Dermis microvascular lymphatic vessel endothelial cell (primary cell): ENCODE data around the gene PIK3C2A. TPM values are rescaled to one million over a fixed set of nuclear protein-coding genes. Genes with fewer than 3 reads are reported as not detected.
"Not testable (repeated sequence)": the region's sequence is repeated elsewhere in the genome, so short reads cannot be mapped to it uniquely, and the experiment has no call there.

Source experiments
- DNase-seq, 2 donors: peaks; one replicate each; pipeline versions ENCODE4 v3.0.0 to v3.0.0-alpha.2; 2010; ENCODE audit warnings: low read depth in 2 of 2
- total RNA-seq: library from RNA; depleted of rRNA; stranded (reverse); fragments of >200 nt; gene quantifications from 2 replicates; pipeline ENCODE4 v1.2.1, GENCODE V29; 2014

The PIK3C2A gene, protein sequence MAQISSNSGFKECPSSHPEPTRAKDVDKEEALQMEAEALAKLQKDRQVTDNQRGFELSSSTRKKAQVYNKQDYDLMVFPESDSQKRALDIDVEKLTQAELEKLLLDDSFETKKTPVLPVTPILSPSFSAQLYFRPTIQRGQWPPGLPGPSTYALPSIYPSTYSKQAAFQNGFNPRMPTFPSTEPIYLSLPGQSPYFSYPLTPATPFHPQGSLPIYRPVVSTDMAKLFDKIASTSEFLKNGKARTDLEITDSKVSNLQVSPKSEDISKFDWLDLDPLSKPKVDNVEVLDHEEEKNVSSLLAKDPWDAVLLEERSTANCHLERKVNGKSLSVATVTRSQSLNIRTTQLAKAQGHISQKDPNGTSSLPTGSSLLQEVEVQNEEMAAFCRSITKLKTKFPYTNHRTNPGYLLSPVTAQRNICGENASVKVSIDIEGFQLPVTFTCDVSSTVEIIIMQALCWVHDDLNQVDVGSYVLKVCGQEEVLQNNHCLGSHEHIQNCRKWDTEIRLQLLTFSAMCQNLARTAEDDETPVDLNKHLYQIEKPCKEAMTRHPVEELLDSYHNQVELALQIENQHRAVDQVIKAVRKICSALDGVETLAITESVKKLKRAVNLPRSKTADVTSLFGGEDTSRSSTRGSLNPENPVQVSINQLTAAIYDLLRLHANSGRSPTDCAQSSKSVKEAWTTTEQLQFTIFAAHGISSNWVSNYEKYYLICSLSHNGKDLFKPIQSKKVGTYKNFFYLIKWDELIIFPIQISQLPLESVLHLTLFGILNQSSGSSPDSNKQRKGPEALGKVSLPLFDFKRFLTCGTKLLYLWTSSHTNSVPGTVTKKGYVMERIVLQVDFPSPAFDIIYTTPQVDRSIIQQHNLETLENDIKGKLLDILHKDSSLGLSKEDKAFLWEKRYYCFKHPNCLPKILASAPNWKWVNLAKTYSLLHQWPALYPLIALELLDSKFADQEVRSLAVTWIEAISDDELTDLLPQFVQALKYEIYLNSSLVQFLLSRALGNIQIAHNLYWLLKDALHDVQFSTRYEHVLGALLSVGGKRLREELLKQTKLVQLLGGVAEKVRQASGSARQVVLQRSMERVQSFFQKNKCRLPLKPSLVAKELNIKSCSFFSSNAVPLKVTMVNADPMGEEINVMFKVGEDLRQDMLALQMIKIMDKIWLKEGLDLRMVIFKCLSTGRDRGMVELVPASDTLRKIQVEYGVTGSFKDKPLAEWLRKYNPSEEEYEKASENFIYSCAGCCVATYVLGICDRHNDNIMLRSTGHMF (N-terminal part only)
- total RNA-seq, result 36.7 and 36.8 TPM in 2 replicates

DNA sequence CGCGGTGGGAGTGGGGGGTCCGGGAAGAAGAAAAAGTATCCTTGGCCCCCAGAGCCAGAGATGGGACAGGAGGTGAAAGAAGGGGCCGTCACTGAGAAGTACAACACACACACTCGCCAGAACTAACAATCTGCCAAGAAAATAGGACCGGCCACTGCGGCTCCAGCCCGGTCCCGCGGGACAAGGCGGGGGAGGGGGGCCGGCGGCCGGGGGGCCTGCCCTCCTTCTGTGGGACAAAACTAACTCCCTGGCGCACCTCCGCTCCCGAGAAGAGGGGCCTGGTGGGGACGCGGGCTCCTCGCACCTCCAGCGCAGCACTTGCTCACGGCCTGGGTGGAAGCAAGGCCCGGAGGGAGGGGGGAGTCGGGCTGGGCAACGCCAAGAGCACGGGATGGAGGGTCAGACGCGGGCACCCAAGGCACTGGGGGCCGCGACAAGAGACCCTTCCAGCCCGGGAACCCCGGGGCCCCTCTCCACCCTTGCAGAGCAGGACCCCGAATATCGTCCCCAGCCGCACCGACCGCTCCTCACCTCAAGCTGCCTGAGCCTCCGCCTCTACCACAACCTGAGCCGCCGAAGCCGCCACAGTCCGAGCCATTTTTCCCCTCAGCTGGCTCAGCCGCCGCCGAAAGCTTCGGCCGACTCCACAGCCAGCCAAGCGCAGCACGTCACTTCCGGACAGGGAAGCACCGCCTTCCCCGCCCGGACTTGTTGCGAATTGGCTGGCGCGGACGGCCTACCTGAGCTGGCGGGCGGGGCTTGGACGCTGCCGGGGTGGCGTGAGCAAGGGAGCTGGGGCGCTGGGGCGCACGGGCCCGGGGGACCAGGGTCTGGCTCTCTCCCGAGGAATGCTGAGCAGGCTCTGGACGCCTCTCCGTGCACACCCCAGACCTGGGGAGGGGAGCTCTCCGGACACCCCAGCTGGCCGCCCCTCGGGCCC lies at the start of gene PIK3C2A:
TSS of gene PIK3C2A (minus strand) at position 670 of the 940 bp plus-strand sequence. CDS start 38,245 bp downstream, outside the sequence.
- DNase-seq, result peak; percentile 87 to 97

DNA sequence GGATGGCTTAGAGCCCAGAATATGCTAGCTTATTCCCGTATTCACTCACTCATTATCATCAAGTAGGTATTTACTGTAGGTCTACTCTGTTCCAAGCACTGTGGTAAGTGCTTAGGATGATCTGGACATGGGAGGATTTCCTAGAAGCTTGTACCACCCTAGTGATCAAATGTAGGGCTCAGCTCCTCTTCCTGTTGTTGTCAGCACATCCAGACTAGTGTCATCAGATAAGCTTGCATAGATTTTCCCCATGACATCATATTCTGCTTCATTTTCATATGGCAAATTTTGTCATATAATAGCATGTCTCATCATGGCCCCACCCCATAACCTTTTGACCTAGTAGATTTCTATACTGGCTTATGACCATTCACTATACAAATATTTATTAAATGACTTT lies 49.4 kb upstream of the PIK3C2A start:
- peak in 1 of 2 donors; percentile 22 for DNase-seq

DNA sequence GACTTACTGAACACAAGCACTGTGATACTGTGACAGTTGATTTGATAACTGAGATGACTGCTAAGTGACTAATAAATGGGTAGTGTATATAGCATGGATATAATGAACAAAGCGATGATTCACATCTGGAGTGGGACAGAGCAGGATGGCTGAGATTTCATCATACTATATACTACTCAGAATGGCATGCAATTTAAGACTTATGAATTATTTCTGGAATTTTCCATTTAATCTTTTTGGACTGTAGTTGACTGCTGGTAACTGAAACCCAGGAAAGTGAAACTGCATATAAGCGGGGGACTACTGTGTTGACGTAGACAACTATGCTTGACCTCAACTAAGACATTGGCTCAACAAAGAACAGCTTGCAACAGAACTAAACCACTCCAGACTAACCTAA lies 48.7 kb upstream of the PIK3C2A start:
- peak in 1 of 2 donors; percentile 25 for DNase-seq

DNA sequence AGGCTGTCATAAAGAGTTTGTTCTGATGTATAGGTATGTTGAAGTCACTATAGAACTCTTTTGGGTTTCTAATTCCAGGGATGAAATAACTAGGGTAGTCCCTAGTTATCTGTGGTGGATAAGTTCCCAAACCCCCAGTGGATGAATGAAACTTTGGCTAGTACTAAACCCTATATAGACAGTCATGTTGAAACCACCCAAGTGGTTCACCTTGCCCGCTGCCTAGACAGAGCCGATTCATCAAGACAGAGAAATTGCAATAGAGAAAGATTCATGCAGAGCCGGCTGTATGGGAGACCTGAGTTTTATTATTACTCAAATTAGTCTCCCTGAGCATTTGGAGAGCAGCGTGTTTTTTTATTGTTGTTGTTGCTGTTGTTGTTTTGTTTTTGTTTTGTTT lies 44.9 kb upstream of the PIK3C2A start:
- no peak for DNase-seq

DNA sequence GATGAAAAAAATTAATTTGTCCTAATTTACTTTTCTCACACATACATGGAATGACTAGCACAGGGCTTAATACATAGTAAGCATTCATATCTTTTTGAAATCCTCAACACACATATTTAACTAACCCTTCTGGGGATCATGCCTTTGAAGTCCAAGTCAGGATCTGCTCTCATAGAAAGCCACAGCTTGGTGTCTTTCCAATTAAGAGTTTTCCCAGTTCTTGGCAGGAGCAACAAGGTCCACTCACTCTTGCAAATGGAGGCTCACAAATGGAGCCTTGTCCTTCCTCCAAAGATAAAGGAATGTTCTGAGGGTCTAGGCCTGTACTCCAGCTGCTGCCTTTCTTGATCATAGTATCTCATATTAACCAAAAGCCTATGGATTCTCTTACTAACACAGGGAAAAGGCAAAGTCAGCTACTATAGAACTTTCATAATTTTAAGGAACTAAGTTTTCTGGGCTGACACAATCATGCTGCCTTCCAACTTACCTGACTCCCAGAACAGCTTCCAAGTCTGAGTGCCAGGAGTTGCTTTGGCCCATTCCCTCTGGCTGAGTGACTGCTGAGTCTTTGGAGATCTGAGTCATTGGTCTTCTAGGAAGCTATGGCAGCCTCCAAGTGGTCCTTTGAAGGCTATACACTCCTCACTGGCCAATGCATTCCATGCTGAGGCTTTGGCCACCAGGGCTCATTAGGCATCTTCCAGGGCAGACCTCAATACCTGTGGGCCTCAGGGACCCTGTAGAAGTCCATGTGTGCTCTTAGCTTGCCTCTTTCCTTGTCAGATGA lies 43.0 kb upstream of the PIK3C2A start:
- no peak for DNase-seq

DNA sequence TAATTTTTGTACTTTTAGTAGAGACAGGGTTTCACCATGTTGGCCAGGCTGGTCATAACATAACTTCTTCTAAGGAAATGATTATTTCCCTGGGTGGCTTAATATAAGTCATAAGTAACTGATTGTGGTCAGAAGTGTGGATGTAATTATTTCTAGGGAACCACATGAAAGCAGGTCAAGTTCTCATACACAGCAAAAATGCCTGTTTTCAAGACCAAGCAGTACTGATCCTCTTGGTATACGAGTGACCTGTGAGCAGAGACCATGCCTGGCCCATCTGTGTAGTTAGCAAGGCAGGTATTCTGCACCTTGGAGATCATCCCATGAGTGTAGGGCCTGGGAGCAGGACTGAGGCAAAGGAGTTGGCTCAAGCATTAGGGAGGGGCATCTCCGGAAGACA lies 36.3 kb upstream of the PIK3C2A start:
- no peak for DNase-seq

DNA sequence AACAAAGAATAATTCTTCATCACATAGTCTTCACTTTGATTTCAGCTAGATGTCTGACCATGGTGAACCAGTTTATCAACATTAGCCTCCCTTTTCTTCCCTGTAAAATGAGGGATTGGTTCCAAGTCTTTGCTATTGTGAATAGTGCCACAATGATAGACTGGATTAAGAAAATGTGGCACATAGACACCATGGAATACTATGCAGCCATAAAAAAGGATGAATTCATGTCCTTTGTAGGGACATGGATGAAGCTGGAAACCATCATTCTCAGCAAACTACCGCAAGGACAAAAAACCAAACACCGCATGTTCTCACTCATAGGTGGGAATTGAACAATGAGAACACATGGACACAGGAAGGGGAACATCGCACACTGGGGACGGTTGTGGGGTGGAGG lies 35.2 kb upstream of the PIK3C2A start:
- not testable (repeated sequence) for DNase-seq

DNA sequence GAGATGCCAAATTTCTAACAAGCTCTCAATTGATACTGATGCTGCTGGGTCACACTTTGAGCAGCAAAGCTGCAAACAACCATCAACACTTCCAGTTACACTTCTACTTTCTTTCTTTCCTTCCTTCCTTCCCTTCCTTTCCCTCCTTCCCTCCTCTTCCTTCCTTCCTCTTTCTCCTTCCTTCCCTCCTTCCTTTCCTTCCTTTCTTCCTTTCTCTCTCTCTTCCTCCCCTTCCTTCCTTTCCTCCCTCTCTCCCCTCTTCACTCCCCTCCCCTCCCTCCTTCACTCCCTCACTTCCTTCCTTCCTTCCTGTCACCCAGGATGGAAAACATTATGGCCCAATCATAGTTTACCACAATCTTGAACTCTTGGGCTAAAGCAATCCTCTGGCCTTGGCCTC lies 33.0 kb upstream of the PIK3C2A start:
- no peak for DNase-seq

DNA sequence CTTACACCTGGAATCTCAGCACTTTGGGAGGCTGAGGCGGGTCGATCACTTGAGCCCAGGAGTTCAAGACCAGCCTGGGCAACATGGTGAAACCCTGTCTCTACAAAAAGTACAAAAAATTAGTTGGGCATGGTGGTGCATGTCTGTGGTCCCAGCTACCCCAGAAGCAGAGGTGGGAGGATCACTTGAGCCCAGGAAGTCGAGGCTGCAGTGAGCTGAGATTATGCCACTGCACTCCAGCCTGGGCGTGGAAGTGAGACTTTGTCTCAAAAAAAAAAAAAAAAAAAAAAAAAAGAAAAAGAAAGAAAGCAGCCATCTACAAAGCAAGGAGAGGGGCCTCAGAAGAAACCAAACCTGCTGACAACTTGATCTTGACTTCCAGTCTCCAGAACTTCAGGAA lies 32.1 kb upstream of the PIK3C2A start:
- not testable (repeated sequence) for DNase-seq

DNA sequence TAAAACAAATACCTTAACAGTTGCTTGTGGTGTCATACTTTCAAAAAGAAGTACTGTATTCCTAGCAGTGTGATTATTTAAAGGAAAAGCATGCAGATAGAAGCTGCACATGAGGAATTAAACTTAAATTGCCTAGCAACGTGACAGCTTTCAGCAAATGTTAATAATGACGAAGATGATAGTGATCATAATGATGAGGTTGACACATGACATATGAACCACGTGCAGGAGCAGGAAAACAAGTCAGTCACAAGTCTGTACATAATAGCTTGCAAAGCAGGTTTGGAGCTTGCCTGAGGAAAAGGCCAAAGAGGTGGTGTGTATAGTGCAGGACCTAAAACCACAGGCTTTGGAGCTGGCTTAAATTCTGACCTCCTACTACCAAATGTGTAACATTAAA lies 30.6 kb upstream of the PIK3C2A start:
- no peak for DNase-seq

DNA sequence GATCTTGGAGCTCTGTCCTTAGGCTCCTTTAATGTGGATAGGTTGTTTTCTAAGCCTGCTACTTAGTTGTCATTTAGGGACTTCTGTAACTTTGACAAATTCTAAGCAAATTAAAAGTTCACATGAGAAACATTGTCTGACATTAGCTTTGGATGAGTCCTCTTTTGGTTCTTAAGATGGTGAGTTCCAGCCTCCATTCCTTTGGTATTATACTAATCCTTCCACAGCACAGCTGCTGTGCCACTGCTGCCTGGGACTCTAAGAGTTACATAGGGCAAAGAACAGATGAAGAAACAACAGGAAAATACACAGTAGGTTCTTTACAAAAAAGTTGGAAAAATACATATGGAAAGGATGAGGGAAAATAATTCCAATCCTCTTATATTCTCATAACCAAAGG lies 25.3 kb upstream of the PIK3C2A start:
- DNase-seq, result no peak

DNA sequence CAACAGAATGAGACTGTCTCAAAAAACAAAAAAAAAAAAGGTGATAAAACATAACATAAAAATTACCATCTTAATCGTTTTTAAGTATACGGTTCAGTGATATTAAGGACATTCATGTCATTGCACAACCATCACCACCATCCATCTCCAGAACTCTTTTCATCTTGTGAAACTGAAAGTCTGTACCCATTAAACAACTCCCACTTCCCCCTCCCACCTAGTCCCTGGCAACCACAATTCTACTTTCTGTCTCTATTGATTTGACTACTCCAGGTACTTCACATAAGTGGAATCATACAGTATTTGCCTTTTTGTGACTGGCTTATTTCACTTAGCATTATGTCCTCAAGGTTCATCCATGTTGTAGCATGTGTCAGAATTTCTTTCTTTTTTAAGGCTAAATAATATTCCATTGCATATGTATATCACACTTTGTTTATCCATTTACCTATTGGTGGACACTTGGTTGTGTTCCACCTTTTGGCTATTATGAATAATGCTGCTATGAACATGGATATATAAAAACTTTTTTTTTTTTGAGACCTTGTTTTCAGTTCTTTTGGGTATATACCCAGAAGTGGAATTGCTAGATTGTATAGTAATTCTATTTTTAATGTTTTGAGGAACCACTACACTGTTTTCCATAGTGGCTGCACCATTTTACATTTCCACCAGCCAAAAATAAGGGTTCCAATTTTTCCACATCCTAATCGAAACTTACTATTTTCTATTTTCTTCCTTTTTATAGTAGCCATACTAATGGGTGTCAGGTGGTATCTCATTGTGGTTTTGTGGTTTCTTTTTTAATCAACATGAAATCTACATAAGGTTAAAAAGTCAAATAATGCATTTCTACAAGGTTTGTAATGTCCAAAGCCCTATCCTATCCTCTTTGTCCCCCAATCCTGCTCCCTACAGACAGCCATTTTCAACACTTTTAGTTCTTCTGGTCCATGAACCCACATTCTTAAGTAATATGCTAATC lies 23.4 kb upstream of the PIK3C2A start:
- no peak for DNase-seq

DNA sequence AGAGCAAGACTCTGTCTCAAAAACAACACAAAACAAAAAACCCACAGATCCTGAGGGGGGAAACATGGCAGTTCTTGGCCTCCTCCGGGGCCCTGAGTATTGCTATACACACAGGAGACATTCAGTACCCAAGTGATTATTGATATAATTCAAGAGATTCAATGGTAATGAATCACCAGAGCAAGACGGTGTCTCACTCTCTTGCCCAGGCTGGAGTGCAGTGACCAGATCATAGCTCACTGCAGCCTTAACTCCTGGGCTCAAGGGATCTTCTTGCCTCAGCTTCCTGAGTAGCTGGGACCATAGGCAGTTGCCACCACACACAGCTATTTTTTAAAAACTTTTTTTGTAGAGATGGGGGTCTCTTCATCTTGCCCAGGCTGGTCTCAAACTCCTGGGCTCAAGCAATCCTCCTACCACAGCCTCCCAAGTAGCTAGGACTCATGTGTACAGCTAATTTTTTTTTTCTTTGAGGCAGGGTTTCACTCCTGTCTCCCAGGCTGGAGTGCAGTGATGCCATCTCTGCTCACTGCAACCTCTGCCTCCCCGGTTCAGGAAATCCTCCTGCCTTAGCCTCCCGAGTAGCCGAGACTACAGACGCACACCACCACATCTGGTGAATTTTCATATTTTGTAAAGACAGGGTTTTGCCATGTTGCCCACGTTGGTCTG lies 21.8 kb upstream of the PIK3C2A start:
- no peak for DNase-seq

DNA sequence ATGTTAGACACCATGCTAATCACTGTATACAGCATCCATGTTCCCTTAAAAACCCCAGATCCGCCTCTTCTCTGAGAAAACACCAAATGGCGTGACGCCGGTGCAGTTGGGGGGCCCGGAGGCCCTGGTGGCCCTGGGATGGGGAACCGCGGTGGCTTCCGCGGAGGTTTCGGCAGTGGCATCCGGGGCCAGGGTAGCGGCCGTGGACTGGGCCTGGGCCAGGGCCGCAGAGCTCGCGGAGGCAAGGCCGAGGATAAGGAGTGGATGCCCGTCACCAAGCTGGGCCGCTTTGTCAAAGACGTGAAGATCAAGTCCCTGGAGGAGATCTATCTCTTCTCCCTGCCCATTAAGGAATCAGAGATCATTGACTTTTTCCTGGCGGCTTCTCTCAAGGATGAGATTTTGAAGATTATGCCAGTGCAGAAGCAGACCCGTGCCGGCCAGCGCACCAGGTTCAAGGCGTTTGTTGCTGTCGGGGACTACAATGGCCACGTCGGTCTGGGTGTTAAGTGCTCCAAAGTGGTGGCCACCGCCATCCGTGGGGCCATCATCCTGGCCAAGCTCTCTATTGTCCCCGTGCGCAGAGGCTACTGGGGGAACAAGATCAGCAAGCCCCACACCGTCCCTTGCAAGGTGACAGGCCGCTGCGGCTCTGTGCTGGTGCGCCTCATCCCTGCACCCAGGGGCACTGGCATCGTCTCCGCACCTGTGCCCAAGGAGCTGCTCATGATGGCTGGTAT lies 20.6 kb upstream of the PIK3C2A start:
- DNase-seq, result not testable (repeated sequence)

DNA sequence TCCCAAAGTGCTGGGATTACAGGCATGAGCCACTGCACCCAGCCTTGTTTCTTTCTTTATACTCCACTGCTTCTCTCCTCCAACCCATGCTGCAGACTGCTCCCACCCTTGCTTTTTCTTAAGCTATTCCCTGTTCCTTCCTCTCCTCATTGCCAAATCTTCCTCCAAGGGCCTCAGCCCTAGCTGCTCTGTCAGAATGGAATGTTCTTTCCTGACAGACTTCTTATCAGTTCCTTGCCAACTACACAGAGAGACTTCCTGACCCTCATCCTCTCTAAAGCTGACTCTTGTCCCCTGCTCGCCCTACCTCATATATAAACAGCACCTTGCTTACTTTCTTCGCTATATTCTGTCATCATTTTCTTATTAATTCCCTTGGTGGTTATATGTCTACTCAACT lies 16.9 kb upstream of the PIK3C2A start:
- DNase-seq, result peak in 1 of 2 donors; percentile 61

DNA sequence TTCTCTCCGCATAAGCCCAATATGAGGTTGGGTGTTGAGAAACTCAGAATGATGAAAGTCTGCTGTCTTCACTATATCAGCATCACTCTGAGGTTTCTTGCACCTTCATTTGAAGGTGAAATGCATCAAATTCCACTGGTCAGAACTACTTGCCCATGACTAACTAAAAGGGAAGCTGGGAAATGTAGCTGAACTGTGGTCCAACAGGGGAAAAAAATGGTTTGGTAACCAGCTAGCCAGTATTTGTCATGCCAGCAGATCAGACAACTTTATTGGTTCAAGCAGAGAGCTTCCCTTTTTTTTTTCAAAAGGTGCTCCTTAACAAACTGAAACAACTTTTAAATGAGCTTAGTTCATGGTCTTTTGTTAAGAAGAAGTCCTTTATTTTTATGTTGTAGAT lies 14.2 kb upstream of the PIK3C2A start:
- DNase-seq, result no peak

DNA sequence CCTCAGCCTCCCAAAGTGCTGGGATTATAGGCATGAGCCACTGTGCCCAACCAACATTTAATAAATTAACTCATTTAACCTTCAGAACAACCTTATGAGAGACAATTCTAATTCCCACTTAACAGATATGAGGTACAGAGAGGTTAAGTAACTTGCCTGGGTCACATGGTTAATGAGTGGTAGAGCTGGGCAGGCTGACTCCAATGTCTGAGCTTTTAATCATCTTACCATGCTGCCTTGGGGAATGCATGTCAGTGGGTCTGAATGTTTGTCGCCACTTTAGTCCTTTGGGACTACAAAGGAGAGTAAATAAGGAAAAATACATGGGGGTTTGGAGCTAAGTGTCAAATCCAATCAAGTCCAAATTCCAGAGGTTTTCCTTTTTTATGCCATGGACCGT lies 11.2 kb upstream of the PIK3C2A start:
- DNase-seq, result no peak
